Testis (tissue), 2 donors: Measurements from ENCODE around the gene COL4A2.

Experiments
- CTCF ChIP-seq, 3 experiments: fragments of 450-650 bp in 2 of 3; fragments of 200-600 bp in 1 of 3; sonication (generic) in 1 of 3; IDR thresholded peaks; one replicate each; pipeline ENCODE4 v1.5.1; 2016 to 2019; ENCODE audit warnings: antibody characterized with exemption in 3 of 3, mild to moderate bottlenecking in 2 of 3, moderate library complexity in 1 of 3
- POLR2A ChIP-seq: fragments of 450-650 bp; IDR thresholded peaks from one replicate; pipeline ENCODE4 v1.6.1; 2017; ENCODE audit warnings: antibody characterized with exemption, mild to moderate bottlenecking, moderate library complexity

GRCh38 chr13:110338441-110339101 is 31.5 kb downstream of the COL4A2 start:
- TF ChIP-seq CTCF (IDR thresholded peaks at IDR 0.05): no peak
- no peak for TF ChIP-seq POLR2A
